Suprapubic skin (tissue), 3 donors: Measurements from ENCODE around the gene PTPRD.

Experiments
- CTCF ChIP-seq, 2 donors: fragments of 200-600 bp in 1 of 2; fragments of 450-650 bp in 1 of 2; sonication (generic) in 1 of 2; IDR thresholded peaks; one replicate each; pipeline ENCODE4 v1.5.1; 2016 to 2019; ENCODE audit warnings: antibody characterized with exemption in 2 of 2, mild to moderate bottlenecking in 1 of 2, moderate library complexity in 1 of 2
- EP300 ChIP-seq: sonication (generic); formaldehyde crosslinking; IDR thresholded peaks from one replicate; pipeline ENCODE4 v1.6.1; 2017; ENCODE audit warnings: antibody characterized with exemption
- POLR2A ChIP-seq, 2 donors: fragments of 450-650 bp; IDR thresholded peaks; one replicate each; pipeline ENCODE4 v1.6.1; 2017; ENCODE audit warnings: antibody characterized with exemption in 2 of 2, mild to moderate bottlenecking in 2 of 2, moderate library complexity in 2 of 2

- no peak for TF ChIP-seq EP300
- TF ChIP-seq CTCF (IDR thresholded peaks at IDR 0.05), result no peak
- no peak for TF ChIP-seq POLR2A (IDR thresholded peaks at IDR 0.05)
Observed at GRCh38 chr9:9326749-9327148, 1286.1 kb downstream of the PTPRD start.
